CD1c-positive myeloid dendritic cell (primary cell): ENCODE data around the gene HSBP1L1.

Experiments used
- DNase-seq: peaks from one replicate; pipeline ENCODE4 v3.0.0-alpha.2; 2016; ENCODE audit errors: extremely low spot score

HSBP1L1 gene

GRCh38 chr18:79961527-79962291, 2.7 kb upstream of the HSBP1L1 start:
- DNase-seq, result peak; percentile 47

GRCh38 chr18:79962311-79962710, 2.1 kb upstream of the HSBP1L1 start:
- DNase-seq, result no peak

GRCh38 chr18:79962835-79963657, 1.4 kb upstream of the HSBP1L1 start:
- peak; percentile 32 for DNase-seq

GRCh38 chr18:79963658-79964329, 649 bp upstream of the HSBP1L1 start:
- DNase-seq, result no peak

- peak; percentile 78 for DNase-seq
Measured at GRCh38 chr18:79965119-79965902, 868 bp downstream of the HSBP1L1 start.

GRCh38 chr18:79970419-79971133, 6.1 kb downstream of the HSBP1L1 start:
- DNase-seq, result no peak

- DNase-seq, result no peak
Measured at GRCh38 chr18:79971211-79971952, 6.9 kb downstream of the HSBP1L1 start.

- DNase-seq, result no peak
Measured at GRCh38 chr18:79971986-79972385, 7.5 kb downstream of the HSBP1L1 start.

- no peak for DNase-seq
Measured at GRCh38 chr18:79972720-79973119, 8.3 kb downstream of the HSBP1L1 start.

- no peak for DNase-seq
Measured at GRCh38 chr18:79973517-79973916, 9.1 kb downstream of the HSBP1L1 start.

GRCh38 chr18:79974025-79974654, 9.7 kb downstream of the HSBP1L1 start:
- no peak for DNase-seq

GRCh38 chr18:79975043-79975442, 10.6 kb downstream of the HSBP1L1 start:
- DNase-seq, result no peak

GRCh38 chr18:79975985-79976680, 11.7 kb downstream of the HSBP1L1 start:
- no peak for DNase-seq

GRCh38 chr18:79979843-79980242, 15.4 kb downstream of the HSBP1L1 start:
- DNase-seq, result no peak

- DNase-seq, result no peak
Measured at GRCh38 chr18:79980585-79980984, 16.1 kb downstream of the HSBP1L1 start.

GRCh38 chr18:79982736-79983135, 18.3 kb downstream of the HSBP1L1 start:
- DNase-seq, result peak; percentile 53

GRCh38 chr18:79983253-79983652, 18.8 kb downstream of the HSBP1L1 start:
- DNase-seq, result no peak

GRCh38 chr18:79983793-79984192, 19.4 kb downstream of the HSBP1L1 start:
- DNase-seq, result no peak

GRCh38 chr18:79985172-79985571, 20.7 kb downstream of the HSBP1L1 start:
- DNase-seq, result no peak
